IMR-90 (cell line): ENCODE measurements around the gene CSRP2. TPM values are rescaled to one million over a fixed set of nuclear protein-coding genes. Genes with fewer than 3 reads are reported as not detected.

Source experiments
- ATAC-seq: fragments of 200-7000 bp; cut with Tn5 transposase; 2 replicates; pipeline ENCODE4 v1.9.1; 2020; ENCODE audit warnings: low read depth, mild to moderate bottlenecking, moderate library complexity
- BruUV-seq: library from RNA; stranded (reverse); fragments of 400-500 nt; replicated peaks from 2 replicates; lab custom pipeline; 2021; lab: Mats Ljungman, UMichigan
- CTCF ChIA-PET: fragments of 300-600 bp; formaldehyde crosslinking; extraction: SDS; loops from one replicate; lab custom pipeline; 2021; ENCODE audit warnings: antibody characterized with exemption; lab: Yijun Ruan, JAX
- POLR2A ChIA-PET: fragments of 300-600 bp; sonication (Branson Sonifier 250); formaldehyde crosslinking; loops from one replicate; lab custom pipeline; 2022; ENCODE audit warnings: antibody characterized with exemption; ENCODE audit not compliant: unreplicated experiment; lab: Charles Lee
- DNase-seq: peaks from one replicate; pipeline ENCODE4 v3.0.0; 2013
- H2AFZ ChIP-seq: replicated peaks from 2 replicates; pipeline ENCODE3; 2013; ENCODE audit warnings: low read length, mild to moderate bottlenecking; ENCODE audit not compliant: poor library complexity
- H2AK5ac ChIP-seq: 2 replicates; pipeline ENCODE4 v1.6.1; 2013; ENCODE audit warnings: low read depth, low read length, inconsistent platforms
- H2AK9ac ChIP-seq: replicated peaks from 2 replicates; pipeline ENCODE3; 2013; ENCODE audit warnings: mild to moderate bottlenecking, low read depth, low read length, moderate library complexity; ENCODE audit not compliant: poor library complexity
- H2BK120ac ChIP-seq: 2 replicates; pipeline ENCODE4 v1.6.1; 2013; ENCODE audit warnings: low read depth, low read length, inconsistent platforms
- H2BK15ac ChIP-seq: 3 replicates; pipeline ENCODE4 v1.6.1; 2013; ENCODE audit warnings: low read depth, low read length, inconsistent platforms
- H2BK20ac ChIP-seq: 2 replicates; pipeline ENCODE4 v1.6.1; 2013; ENCODE audit warnings: low read depth, mild to moderate bottlenecking, inconsistent platforms, low read length, moderate library complexity
- H2BK5ac ChIP-seq: 2 replicates; pipeline ENCODE4 v1.6.1; 2013; ENCODE audit warnings: mild to moderate bottlenecking, low read depth, low read length, inconsistent platforms; ENCODE audit not compliant: poor library complexity, severe bottlenecking
- H3K14ac ChIP-seq: replicated peaks from 2 replicates; pipeline ENCODE4 v1.6.1; 2013; ENCODE audit warnings: low read depth, low read length, inconsistent platforms
- H3K18ac ChIP-seq: 2 replicates; pipeline ENCODE4 v1.6.1; 2013; ENCODE audit warnings: low read depth, low read length, control low read depth
- H3K23ac ChIP-seq: 2 replicates; pipeline ENCODE4 v1.6.1; 2013; ENCODE audit warnings: low read depth, low read length, inconsistent platforms
- H3K27ac ChIP-seq: 2 replicates; pipeline ENCODE4 v1.5.1; 2013; ENCODE audit warnings: mild to moderate bottlenecking, control low read depth, low read length; ENCODE audit not compliant: insufficient read depth
- H3K27me3 ChIP-seq: 2 replicates; pipeline ENCODE4 v1.6.1; 2013; ENCODE audit warnings: low read length; ENCODE audit not compliant: control insufficient read depth, insufficient read depth
- H3K36me3 ChIP-seq: 2 replicates; pipeline ENCODE4 v1.6.1; 2013; ENCODE audit warnings: low read length, mixed read lengths; ENCODE audit not compliant: control insufficient read depth, insufficient read depth
- H3K4ac ChIP-seq: 2 replicates; pipeline ENCODE4 v1.6.1; 2013; ENCODE audit warnings: low read depth, low read length, inconsistent platforms
- H3K4me1 ChIP-seq: 2 replicates; pipeline ENCODE4 v1.6.1; 2013; ENCODE audit warnings: low read length, mixed read lengths; ENCODE audit not compliant: control insufficient read depth, insufficient read depth
- H3K4me2 ChIP-seq: 2 replicates; pipeline ENCODE4 v1.6.1; 2013; ENCODE audit warnings: low read depth, mild to moderate bottlenecking, control low read depth, low read length, moderate library complexity
- H3K4me3 ChIP-seq: 2 replicates; pipeline ENCODE4 v1.5.1; 2013; ENCODE audit warnings: low read depth, mild to moderate bottlenecking, control low read depth, low read length, moderate library complexity; ENCODE audit not compliant: insufficient read depth
- H3K56ac ChIP-seq: 2 replicates; pipeline ENCODE4 v1.6.1; 2013; ENCODE audit warnings: low read length, inconsistent platforms; ENCODE audit not compliant: insufficient read depth; ENCODE audit errors: extremely low read depth
- H3K79me1 ChIP-seq, 2 experiments: 2 replicates each; pipeline ENCODE4 v1.6.1; 2013; ENCODE audit warnings: low read length in 2 of 2, inconsistent platforms in 1 of 2, low read depth in 1 of 2
- H3K9ac ChIP-seq: 2 replicates; pipeline ENCODE4 v1.6.1; 2013; ENCODE audit warnings: low read depth, low read length, control low read depth
- H3K9me1 ChIP-seq: 2 replicates; pipeline ENCODE4 v1.6.1; 2013; ENCODE audit warnings: low read length, inconsistent platforms; ENCODE audit not compliant: insufficient read depth
- H3K9me3 ChIP-seq: 2 replicates; pipeline ENCODE4 v1.6.1; 2013; ENCODE audit warnings: low read length; ENCODE audit not compliant: control insufficient read depth, insufficient read depth
- H4K20me1 ChIP-seq: 2 replicates; pipeline ENCODE4 v1.6.1; 2013; ENCODE audit warnings: low read length, inconsistent platforms; ENCODE audit not compliant: insufficient read depth
- H4K5ac ChIP-seq: 2 replicates; pipeline ENCODE4 v1.6.1; 2013; ENCODE audit warnings: mild to moderate bottlenecking, low read depth, low read length, control low read depth
- H4K8ac ChIP-seq, 2 experiments: 2 replicates each; pipeline ENCODE4 v1.6.1; 2013; ENCODE audit warnings: low read depth in 2 of 2, low read length in 2 of 2, control low read depth in 1 of 2, inconsistent platforms in 1 of 2
- H4K91ac ChIP-seq: 2 replicates; pipeline ENCODE4 v1.6.1; 2013; ENCODE audit warnings: low read depth, low read length, inconsistent platforms; ENCODE audit not compliant: insufficient read depth
- BHLHE40 ChIP-seq: fragments of 150-350 bp; IDR thresholded peaks from 2 replicates; pipeline ENCODE4 v1.6.1; 2016; ENCODE audit warnings: mild to moderate bottlenecking, low read depth, low read length
- CEBPB ChIP-seq: IDR thresholded peaks from 2 replicates; pipeline ENCODE4 v1.6.1; 2012; ENCODE audit warnings: low read depth, low read length, improper control_type of control experiment
- CHD1 ChIP-seq: IDR thresholded peaks from 2 replicates; pipeline ENCODE4 v1.6.1; 2012; ENCODE audit warnings: low read depth, low read length, improper control_type of control experiment
- CTCF ChIP-seq: conservative IDR thresholded peaks from 2 replicates; pipeline ENCODE4 v1.5.1; 2012; ENCODE audit warnings: mild to moderate bottlenecking, low read depth, low read length, improper control_type of control experiment
- ELK1 ChIP-seq: fragments of 150-350 bp; IDR thresholded peaks from 2 replicates; pipeline ENCODE4 v1.6.1; 2016; ENCODE audit warnings: low read depth, mild to moderate bottlenecking, low read length, moderate library complexity, borderline replicate concordance
- FOS ChIP-seq: fragments of 150-350 bp; IDR thresholded peaks from 2 replicates; pipeline ENCODE4 v1.6.1; 2016; ENCODE audit warnings: low read depth, low read length
- MAFK ChIP-seq: IDR thresholded peaks from 2 replicates; pipeline ENCODE4 v1.6.1; 2012; ENCODE audit warnings: low read depth, low read length, improper control_type of control experiment
- MAZ ChIP-seq: IDR thresholded peaks from 2 replicates; pipeline ENCODE4 v1.6.1; 2012; ENCODE audit warnings: low read depth, mild to moderate bottlenecking, low read length, improper control_type of control experiment, moderate library complexity, borderline replicate concordance
- MXI1 ChIP-seq: IDR thresholded peaks from 2 replicates; pipeline ENCODE4 v1.6.1; 2012; ENCODE audit warnings: low read depth, mild to moderate bottlenecking, low read length, moderate library complexity, borderline replicate concordance
- NFE2L2 ChIP-seq: fragments of 150-350 bp; IDR thresholded peaks from 2 replicates; pipeline ENCODE4 v1.6.1; 2016; ENCODE audit warnings: low read depth, mild to moderate bottlenecking, low read length
- POLR2A ChIP-seq: IDR thresholded peaks from 2 replicates; pipeline ENCODE4 v1.6.1; 2012; ENCODE audit warnings: mild to moderate bottlenecking, low read depth, low read length
- RAD21 ChIP-seq: IDR thresholded peaks from 2 replicates; pipeline ENCODE4 v1.6.1; 2012; ENCODE audit warnings: low read length, improper control_type of control experiment
- RCOR1 ChIP-seq: IDR thresholded peaks from 2 replicates; pipeline ENCODE4 v1.6.1; 2012; ENCODE audit warnings: mild to moderate bottlenecking, low read length, improper control_type of control experiment; ENCODE audit not compliant: insufficient replicate concordance
- RFX5 ChIP-seq: IDR thresholded peaks from 2 replicates; pipeline ENCODE4 v1.8.0; 2012; ENCODE audit warnings: low read depth, mild to moderate bottlenecking, low read length, moderate library complexity
- SMC3 ChIP-seq: fragments of 150-350 bp; IDR thresholded peaks from 2 replicates; pipeline ENCODE4 v1.6.1; 2016; ENCODE audit warnings: low read depth, mild to moderate bottlenecking, antibody characterized with exemption, low read length, moderate library complexity
- USF2 ChIP-seq: fragments of 150-350 bp; IDR thresholded peaks from 2 replicates; pipeline ENCODE4 v1.6.1; 2017; ENCODE audit warnings: mild to moderate bottlenecking, antibody characterized with exemption, low read length, low read depth
- WGBS, 2 experiments: methylation state at CpG; one replicate each; pipeline versions ENCODE4 v1.1.5 to v1.1.7; 2013; ENCODE audit warnings: missing lambda C conversion rate in 2 of 2; ENCODE audit not compliant: insufficient read length in 1 of 2; ENCODE audit errors: extremely low coverage in 2 of 2; 5-methylcytosine and 5-hydroxymethylcytosine counted together
- dilution Hi-C: fragments of 300-500 bp; cut with HindIII; formaldehyde crosslinking; loops from one replicate; pipeline ENCODE4 v1.14.3; 2018; ENCODE audit warnings: low sequenced_read_pairs; ENCODE audit not compliant: unreplicated experiment
- in situ Hi-C: fragments of 300-500 bp; cut with MboI; formaldehyde crosslinking; loops from 3 replicates; pipeline ENCODE4 v1.14.3; 2019; ENCODE audit warnings: low sequenced_read_pairs, inconsistent platforms, mixed read lengths
- intact Hi-C: fragments of 100-400 bp; cut with micrococcal nuclease; formaldehyde crosslinking; loops from 2 replicates; pipeline ENCODE4 v1.10.0; 2022
- polyA plus RNA-seq, 3 experiments: library from polyadenylated mRNA; depleted of rRNA; stranded (reverse); fragments of >200 nt; gene quantifications; 2 replicates each; pipeline ENCODE4 v1.2.3, GENCODE V29; 2012; ENCODE audit warnings: low replicate concordance in 1 of 3
- total RNA-seq: library from RNA; depleted of rRNA; stranded (reverse); fragments of >200 nt; gene quantifications from 2 replicates; pipeline ENCODE4 v1.2.3, GENCODE V29; 2012

The CSRP2 gene
- total and polyA plus RNA-seq, 2 of the 4 experiments (the other 2 are of a cell fraction): 156 to 179 TPM

GRCh38 chr12:76848132-76848531, 30.7 kb downstream of the CSRP2 start:
- peaks cover 3% of the 10 kb centered on the region in 2 experiments; a peak in 1 of 4 replicates for H3K79me1 ChIP-seq
- H4K8ac ChIP-seq: no peak overlapping the region; a peak in 1 of 4 replicates
- DNase-seq: no peak
- H2BK120ac ChIP-seq: no peak overlapping the region
- H3K4me2 ChIP-seq: no peak overlapping the region
- H3K14ac ChIP-seq: no peak overlapping the region
- H4K20me1 ChIP-seq: no peaks in the 10 kb centered on the region
- H4K91ac ChIP-seq: no peak overlapping the region
- H2AFZ ChIP-seq: no peak overlapping the region
- no peak for ATAC-seq
- in situ Hi-C loops: no loop called here
- H3K27ac ChIP-seq: no peak overlapping the region
- 0 out of 2 replicates have a peak overlapping the region, but pooled peaks have one; percentile 23 for H3K23ac ChIP-seq
- peaks cover 12% of the 10 kb centered on the region for H3K36me3 ChIP-seq
- no peak for TF ChIP-seq MAFK
- no peak for TF ChIP-seq RCOR1
- no peak for TF ChIP-seq CHD1
- no peak for TF ChIP-seq SMC3
- TF ChIP-seq RFX5: no peak
- TF ChIP-seq MXI1: no peak
- TF ChIP-seq MAZ: no peak
- no peak for TF ChIP-seq NFE2L2
- no peak for TF ChIP-seq CTCF
- TF ChIP-seq ELK1: no peak
- no peak for TF ChIP-seq BHLHE40
- TF ChIP-seq FOS: no peak
- no peak for TF ChIP-seq RAD21
- no peak for TF ChIP-seq CEBPB
- TF ChIP-seq POLR2A: no peak
- TF ChIP-seq USF2: no peak
- WGBS, 2 experiments: no CpG with 5 or more reads among the region's 2 CpGs
- H3K56ac ChIP-seq: no peak overlapping the region
- dilution Hi-C loops: no loop called here
- no TSS peak for BruUV-seq
- H2BK20ac ChIP-seq: no peak overlapping the region
- intact Hi-C loops: no loop called here
- no peak overlapping the region for H4K5ac ChIP-seq
- H2BK15ac ChIP-seq: no peak overlapping the region; the same call in 2 of the 3 replicates
- no peak overlapping the region for H3K9ac ChIP-seq
- H3K9me1 ChIP-seq: peaks cover 3% of the 10 kb centered on the region; the same call in 1 of the 2 replicates
- H2AK5ac ChIP-seq: no peak overlapping the region
- no peaks in the 10 kb centered on the region for H3K27me3 ChIP-seq
- ChIA-PET CTCF (no interaction called here), POLR2A (no interaction called here)
- H2BK5ac ChIP-seq: no peak overlapping the region
- H3K4ac ChIP-seq: no peak overlapping the region
- no peak overlapping the region for H3K18ac ChIP-seq
- H3K4me1 ChIP-seq: no peaks in the 10 kb centered on the region; the same call in none of the 2 replicates
- H3K9me3 ChIP-seq: no peaks in the 10 kb centered on the region
- no peak overlapping the region for H2AK9ac ChIP-seq
- no peak overlapping the region for H3K4me3 ChIP-seq
